Uterus (tissue), 2 donors: Measurements from ENCODE around the gene PAK1.

Source experiments
- POLR2A ChIP-seq, 2 donors: fragments of 450-650 bp; IDR thresholded peaks; one replicate each; pipeline ENCODE4 v1.6.1; 2016; ENCODE audit warnings: antibody characterized with exemption in 2 of 2, mild to moderate bottlenecking in 1 of 2, moderate library complexity in 1 of 2
- TF ChIP-seq, protein P1 (sequence below), 4 experiments: fragments of 200-600 bp in 2 of 4; fragments of 450-650 bp in 2 of 4; sonication (generic) in 2 of 4; IDR thresholded peaks; one replicate each; pipeline ENCODE4 v1.5.1; 2016 to 2019; ENCODE audit warnings: antibody characterized with exemption in 4 of 4, mild to moderate bottlenecking in 2 of 4, moderate library complexity in 1 of 4

DNA sequence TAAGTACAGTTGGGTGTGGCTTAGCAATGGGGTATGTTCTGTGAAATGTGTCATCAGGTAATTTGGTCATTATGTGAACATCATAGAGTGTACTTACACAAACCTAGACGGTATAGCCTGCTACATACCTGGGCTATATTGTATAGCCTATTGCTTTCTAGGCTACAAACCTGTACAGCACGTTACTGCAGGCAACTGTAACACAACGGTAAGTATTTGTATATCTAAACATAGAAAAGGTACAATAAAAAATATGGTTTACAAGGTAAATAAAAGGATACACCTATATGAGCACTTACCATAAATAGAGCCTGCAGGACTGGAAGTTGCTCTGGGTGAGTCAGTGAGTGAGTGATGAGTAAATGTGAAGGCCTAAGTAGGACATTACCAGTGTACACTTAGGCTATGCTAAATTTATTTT is 99.3 kb downstream of the PAK1 start:
- TF ChIP-seq, protein P1, sequence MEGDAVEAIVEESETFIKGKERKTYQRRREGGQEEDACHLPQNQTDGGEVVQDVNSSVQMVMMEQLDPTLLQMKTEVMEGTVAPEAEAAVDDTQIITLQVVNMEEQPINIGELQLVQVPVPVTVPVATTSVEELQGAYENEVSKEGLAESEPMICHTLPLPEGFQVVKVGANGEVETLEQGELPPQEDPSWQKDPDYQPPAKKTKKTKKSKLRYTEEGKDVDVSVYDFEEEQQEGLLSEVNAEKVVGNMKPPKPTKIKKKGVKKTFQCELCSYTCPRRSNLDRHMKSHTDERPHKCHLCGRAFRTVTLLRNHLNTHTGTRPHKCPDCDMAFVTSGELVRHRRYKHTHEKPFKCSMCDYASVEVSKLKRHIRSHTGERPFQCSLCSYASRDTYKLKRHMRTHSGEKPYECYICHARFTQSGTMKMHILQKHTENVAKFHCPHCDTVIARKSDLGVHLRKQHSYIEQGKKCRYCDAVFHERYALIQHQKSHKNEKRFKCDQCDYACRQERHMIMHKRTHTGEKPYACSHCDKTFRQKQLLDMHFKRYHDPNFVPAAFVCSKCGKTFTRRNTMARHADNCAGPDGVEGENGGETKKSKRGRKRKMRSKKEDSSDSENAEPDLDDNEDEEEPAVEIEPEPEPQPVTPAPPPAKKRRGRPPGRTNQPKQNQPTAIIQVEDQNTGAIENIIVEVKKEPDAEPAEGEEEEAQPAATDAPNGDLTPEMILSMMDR (IDR thresholded peaks at IDR 0.05), result no peak
- no peak for TF ChIP-seq POLR2A (IDR thresholded peaks at IDR 0.05)
